ENCODE measurements around the gene MYH11.
"Not testable (repeated sequence)": the region's sequence is repeated elsewhere in the genome, so short reads cannot be mapped to it uniquely, and the experiment has no call there.

MYH11 gene

DNA sequence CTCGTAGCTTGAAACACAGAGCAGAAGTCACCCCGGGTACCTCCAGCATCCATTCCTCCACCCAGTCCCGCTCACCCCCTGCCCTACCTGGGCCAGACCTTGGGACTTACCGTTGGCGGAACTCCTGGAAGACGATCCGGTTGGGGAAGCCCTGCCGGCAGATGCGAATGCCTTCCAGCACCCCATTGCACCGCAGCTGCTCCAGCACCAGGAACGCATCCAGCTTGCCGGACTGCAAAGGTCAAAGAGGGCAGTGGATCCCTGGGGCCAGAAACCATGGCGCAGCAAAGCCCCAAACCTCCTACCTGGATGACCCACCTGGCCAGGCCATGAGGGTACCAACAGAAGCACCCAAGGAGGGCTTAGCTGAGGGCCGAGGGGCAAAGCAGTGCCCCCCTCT, 108.9 kb downstream of the MYH11 start:
- DNase-seq: no peak

GRCh38 chr16:15746332-15746731, 110.5 kb downstream of the MYH11 start:
- no peak for DNase-seq

GRCh38 chr16:15743657-15744056, 113.2 kb downstream of the MYH11 start:
- no peak for DNase-seq

DNA sequence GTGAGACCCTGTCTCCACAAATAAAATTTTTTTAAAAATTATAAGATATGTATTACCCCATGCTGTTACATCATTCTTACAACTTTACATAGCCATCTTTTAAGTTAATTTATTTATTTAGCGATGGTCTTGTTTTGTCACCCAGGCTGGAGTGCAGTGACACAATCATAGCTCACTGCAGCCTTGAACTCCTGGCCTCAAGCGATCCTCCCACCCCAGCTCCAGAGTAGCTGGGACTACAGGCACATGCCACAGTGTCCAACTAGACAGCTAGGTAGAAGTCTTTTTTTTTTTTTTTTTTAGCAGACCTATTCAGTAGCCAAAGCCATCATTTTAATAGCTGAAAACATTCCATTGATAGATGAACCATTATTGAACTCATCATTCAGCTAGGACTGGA, 114.1 kb downstream of the MYH11 start:
- DNase-seq: no peak

- DNase-seq: no peak
Observed at GRCh38 chr16:15741207-15741871, 115.5 kb downstream of the MYH11 start.

DNA sequence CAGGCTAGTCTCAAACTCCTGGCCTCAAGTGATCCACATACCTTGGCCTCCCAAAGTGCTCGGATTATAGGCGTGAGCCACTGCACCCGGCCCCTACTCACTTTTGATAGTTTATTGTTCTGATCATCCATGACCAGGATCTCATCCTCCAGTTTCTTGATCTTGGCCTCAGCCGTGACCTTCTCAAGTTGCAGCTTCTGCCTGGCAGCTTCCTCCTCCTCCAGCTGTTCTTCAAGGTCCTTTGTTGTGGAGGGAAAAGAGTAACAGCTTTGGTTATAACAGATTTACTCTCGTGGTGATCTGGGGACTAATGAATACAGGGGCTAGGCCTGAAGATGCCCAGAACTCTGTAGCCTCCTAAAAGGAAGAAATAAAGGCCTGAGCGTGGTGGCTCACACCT, 116.9 kb downstream of the MYH11 start:
- DNase-seq: no peak

DNA sequence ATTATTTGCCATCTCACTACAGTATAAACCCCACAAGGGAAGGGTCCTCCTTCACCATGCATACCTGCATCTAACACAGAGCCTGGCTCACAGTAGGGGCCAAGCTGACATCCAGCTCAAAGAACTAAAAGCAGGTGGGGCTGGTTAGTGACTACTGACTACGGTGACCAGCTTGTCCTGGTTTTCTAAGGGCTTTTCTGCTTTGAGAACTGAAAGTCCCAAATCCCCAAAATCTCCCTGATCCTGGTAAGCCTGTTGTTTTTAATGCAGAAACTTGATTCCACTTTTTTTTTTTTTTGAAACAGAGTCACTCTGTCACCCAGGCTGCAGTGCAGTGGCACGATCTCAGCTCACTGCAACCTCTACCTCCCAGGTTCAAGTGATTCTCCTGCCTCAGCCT, 117.4 kb downstream of the MYH11 start:
- DNase-seq: no peak

DNA sequence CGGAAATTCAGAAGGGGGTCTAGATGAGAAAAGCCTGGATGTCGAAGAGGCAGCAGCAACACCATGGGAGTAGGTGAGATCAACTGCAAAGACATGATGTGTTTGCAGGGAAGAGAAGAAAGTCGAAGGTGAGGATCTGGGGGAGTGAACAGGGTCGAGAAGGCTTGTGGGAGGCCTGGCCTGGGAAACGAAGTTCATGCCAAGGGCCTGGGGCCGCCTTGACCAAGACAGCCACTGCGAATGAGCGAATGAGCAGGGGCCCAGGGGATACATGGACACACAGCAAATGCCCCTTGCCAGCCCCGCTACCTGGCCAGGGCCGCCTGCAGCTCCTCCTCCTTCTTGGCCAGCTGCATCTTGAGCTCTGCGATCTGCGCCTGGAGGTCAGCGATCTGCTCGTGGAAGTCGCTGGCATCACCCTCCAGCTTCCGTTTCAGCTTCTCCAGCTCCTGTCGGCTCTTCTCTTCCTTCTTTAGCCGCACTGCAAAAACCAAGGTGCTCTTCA, 119.6 kb downstream of the MYH11 start:
- DNase-seq: no peak

GRCh38 chr16:15736529-15736928, 120.3 kb downstream of the MYH11 start:
- no peak for DNase-seq

DNA sequence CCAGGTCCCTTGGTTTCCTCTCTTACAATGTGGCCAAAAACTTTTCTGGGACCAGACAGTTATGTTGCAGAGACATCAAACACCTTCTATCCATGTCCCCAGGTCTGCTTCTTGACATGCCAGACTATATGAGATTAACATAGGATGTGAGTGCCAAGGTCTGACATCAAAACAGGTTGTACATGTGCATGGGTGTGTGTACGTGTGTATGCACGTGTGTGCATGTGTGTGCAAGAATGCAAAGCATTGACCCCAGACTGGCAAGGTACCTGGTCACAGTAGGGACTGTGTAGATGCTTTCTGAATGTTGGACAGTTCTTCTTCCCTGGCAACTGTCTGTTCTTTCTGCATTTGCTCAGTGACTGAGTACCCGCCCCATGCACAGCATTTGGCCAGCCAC, 121.2 kb downstream of the MYH11 start:
- no peak for DNase-seq

DNA sequence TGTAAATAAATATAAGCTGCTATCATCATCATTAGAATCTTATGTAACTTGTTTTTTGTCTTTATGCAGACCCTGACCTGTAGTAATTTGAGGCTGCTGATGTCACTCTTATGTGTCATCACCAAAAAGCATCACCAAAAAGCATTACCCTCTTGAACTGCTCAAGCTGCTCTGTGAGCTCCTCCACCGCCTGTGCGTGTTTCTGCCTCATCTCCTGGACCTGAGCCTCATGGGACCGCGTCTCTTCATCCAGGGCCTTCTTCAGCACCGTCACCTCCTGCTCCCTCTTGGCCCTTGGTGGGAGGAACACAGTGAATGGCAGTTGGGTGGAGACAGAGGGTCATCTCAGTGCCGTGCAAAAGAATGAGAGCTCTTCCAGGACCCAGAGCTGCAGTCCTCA, 124.4 kb downstream of the MYH11 start:
- no peak for DNase-seq

GRCh38 chr16:15729152-15729551, 127.7 kb downstream of the MYH11 start:
- DNase-seq: no peak

DNA sequence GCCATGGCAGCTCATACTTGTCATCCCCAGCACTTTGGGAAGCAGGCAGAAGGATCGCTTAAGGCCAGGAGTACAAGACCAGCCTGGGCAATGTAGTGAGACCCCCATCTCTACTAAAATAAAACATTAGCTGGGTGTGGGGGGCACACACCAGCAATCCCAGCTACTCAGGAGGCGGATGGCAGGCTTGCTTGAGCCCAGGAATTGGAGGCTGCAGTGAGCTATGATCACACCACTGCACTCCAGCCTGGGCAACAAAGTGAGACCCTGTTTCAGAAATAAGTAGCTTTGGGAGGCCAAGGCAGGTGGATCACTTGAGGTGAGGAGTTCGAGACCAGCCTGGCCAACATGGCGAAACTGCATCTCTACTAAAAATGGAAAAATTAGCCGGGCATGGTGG, 129.1 kb downstream of the MYH11 start:
- not testable (repeated sequence) for DNase-seq

DNA sequence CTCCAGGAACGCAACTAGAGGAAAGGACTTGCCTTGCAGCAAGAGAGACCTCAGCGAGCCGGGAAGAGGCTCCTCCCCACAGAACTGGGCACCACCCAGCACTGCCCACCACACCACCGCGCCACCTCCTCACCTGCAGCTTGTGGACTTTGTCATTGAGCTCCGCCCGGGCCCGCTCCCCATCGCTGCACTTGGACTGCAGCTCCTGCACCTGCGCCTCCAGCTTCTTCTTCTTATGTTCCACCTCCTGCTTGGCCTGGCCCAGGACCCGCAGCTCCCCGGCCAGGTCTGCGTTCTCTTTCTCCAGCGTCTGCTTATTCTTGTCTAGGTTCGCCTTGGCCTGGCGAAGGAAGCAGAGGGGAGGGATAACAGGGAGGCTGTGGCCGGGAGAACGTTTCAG, 130.1 kb downstream of the MYH11 start:
- no peak for DNase-seq

DNA sequence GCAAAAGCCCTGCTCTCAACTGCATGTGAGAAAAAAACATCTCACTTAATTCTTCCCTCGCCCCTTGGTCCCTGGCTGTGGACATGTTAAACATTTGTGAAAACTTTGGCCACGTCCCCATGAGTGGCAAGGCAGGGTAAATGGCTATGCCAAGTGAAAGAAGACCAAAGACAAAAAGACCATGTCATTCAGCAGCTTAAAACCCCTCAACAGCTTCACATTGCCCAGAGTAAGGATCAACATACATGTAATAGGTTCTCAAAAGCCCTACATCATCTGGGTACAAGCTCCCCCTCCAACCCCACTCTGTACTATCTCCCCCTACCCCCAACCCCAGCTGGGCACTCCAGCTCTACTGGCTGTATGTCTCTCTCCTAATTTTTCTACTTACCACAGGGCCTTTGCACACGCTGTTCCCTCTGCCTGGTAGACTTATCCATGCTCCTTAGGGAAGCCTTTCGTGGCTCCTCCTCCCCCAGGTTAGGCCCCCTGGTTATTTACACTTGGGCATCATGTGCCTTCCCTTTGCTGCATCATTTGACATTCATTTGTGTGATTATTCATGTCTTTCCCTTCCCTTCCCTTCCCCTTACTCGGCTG, 131.1 kb downstream of the MYH11 start:
- DNase-seq: no peak

GRCh38 chr16:15723808-15724207, 133.0 kb downstream of the MYH11 start:
- no peak for DNase-seq

DNA sequence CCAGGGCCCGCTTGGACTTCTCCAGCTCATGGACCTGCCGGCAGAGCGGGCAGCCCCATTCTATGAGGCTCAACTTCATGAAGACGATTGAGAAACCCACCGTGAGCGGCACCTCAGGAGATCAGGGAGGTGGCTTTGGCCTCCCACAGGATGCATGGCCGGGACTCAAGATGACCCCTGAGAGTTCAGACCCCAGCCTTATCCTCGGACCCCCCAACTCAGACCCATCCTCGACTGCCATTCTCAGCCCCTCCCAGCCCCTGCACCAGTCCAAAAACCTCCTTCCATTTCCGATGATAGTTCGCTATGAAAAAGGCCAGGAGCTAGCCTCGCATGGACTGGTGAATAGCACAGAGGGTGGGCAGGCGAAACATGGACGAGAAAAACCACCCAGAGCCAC, 135.8 kb downstream of the MYH11 start:
- DNase-seq: no peak

- DNase-seq: no peak
Observed at GRCh38 chr16:15716694-15717447, 140.0 kb downstream of the MYH11 start.

GRCh38 chr16:15715221-15715620, 141.6 kb downstream of the MYH11 start:
- no peak for DNase-seq

DNA sequence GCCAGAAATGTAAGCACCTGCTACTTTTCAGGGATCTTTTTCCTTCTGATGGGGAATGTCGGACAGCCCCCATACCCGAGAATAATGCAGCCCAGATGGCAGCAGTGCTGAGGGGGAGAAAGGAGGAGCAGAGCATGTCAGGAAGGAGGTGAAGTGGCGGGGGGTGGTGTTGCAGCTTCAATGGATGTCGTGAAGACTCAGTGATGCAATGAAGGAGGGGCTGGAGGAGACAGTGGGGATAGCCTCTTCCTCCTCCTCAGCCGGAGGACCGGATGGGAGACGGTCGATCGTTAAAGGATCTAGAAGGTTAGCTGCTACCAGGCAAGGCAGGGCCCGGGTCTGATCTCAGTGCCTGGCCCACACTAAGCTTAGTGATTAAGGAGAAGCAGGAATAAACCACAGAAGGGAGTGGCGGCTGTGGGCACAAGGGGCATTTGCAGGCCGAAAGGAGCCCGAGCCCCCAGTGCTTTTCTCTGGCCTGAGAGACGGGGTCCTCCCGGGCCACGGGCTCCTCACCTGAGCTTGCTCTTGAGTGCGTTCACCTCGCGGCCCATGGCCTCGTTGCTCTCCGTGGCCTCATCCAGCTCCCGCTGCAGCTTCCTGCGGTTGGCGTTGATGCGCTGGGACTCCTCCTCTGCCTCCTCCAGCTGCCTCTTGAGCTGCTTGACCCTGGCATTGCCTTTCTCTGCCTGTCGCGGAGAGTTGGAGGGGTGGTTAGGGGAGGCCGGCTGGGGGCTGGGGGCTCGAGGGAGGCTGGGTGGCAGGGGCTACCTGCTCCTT, 142.2 kb downstream of the MYH11 start:
- DNase-seq: no peak

- no peak for DNase-seq
Observed at GRCh38 chr16:15708997-15709396, 147.8 kb downstream of the MYH11 start.

GRCh38 chr16:15708096-15708495, 148.7 kb downstream of the MYH11 start:
- DNase-seq: no peak

DNA sequence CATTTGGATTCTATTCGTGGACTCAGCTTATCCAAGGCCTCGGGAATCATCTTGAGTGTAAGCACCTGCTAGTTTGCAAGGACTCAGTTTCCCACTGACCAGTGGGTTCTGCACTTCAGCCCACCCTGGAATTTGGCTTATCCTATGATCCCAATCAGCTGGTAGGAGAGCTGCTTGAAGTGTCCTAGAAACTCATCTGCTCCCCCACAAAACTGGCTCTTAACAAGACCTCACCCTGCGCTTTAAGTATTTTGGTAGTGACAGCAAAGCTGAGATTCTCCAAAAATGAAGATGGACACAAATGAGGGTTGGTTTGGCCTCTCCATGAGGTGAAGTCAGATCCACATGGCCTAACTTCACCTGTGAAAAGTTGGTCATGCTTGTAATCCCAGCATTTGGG, 149.5 kb downstream of the MYH11 start:
- DNase-seq: no peak
